ENCODE results near the gene GAS7.

DNA sequence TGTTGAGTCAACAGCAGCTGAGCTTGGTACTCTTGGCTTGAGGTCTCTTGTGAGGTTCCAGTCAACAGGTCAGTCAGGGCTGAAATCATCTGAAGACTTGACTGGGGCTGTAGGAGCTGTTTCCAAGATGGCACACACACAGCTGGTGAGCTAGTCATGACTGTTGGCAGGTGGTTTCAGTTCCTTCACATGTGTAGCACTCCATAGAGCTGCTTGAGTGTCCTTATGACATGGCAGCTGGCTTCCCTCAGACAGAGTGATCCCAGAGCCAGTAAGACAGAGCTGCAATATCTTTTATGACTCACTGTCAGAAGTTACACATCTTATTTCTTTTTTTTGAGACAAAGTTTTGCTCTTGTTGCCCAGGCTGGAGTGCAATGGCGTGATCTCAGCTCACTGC, 19.5 kb upstream of the GAS7 start:
- TF ChIP-seq, protein P1, sequence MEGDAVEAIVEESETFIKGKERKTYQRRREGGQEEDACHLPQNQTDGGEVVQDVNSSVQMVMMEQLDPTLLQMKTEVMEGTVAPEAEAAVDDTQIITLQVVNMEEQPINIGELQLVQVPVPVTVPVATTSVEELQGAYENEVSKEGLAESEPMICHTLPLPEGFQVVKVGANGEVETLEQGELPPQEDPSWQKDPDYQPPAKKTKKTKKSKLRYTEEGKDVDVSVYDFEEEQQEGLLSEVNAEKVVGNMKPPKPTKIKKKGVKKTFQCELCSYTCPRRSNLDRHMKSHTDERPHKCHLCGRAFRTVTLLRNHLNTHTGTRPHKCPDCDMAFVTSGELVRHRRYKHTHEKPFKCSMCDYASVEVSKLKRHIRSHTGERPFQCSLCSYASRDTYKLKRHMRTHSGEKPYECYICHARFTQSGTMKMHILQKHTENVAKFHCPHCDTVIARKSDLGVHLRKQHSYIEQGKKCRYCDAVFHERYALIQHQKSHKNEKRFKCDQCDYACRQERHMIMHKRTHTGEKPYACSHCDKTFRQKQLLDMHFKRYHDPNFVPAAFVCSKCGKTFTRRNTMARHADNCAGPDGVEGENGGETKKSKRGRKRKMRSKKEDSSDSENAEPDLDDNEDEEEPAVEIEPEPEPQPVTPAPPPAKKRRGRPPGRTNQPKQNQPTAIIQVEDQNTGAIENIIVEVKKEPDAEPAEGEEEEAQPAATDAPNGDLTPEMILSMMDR (IDR thresholded peaks at IDR 0.05) = no peak
- TF ChIP-seq EP300 (IDR thresholded peaks at IDR 0.05) (no peak), POLR2A (IDR thresholded peaks at IDR 0.05) (no peak)

All from stomach (tissue), 4 donors.